SU-DHL-6 (cell line): ENCODE results near the gene GGT5.

ENCODE experiments used
- H2AFZ ChIP-seq: fragments of 200-600 bp; sonication (generic); 2 replicates; pipeline ENCODE4 v1.6.1; 2014; ENCODE audit warnings: low read depth, mild to moderate bottlenecking, moderate library complexity, mixed read lengths, antibody characterized with exemption, low read length; ENCODE audit not compliant: severe bottlenecking
- H3F3A ChIP-seq: fragments of 200-600 bp; shearing (Covaris generic); 2 replicates; pipeline ENCODE4 v1.6.0; 2016; ENCODE audit warnings: antibody characterized with exemption, mild to moderate bottlenecking; ENCODE audit not compliant: insufficient read depth
- H3K27ac ChIP-seq: fragments of 200-600 bp; sonication (generic); 2 replicates; pipeline ENCODE4 v1.5.1; 2016; ENCODE audit warnings: low read depth, mild to moderate bottlenecking, low read length, moderate library complexity, mixed read lengths
- H3K27me3 ChIP-seq: fragments of 200-600 bp; sonication (generic), shearing (Covaris generic); 2 replicates; pipeline ENCODE4 v1.6.0; 2014; ENCODE audit warnings: mild to moderate bottlenecking, low read length
- H3K36me3 ChIP-seq: fragments of 200-600 bp; sonication (generic); 2 replicates; pipeline ENCODE4 v1.6.1; 2014; ENCODE audit warnings: mild to moderate bottlenecking, low read length, mixed read lengths
- H3K4me2 ChIP-seq: fragments of 300-600, 200-600 bp; shearing (Covaris generic), sonication (generic); 2 replicates; pipeline ENCODE4 v1.6.0; 2014; ENCODE audit warnings: low read length, low read depth, mild to moderate bottlenecking; ENCODE audit not compliant: poor library complexity, severe bottlenecking
- H3K4me3 ChIP-seq: fragments of 200-600 bp; sonication (generic); 2 replicates; pipeline ENCODE4 v1.5.1; 2014; ENCODE audit warnings: antibody characterized with exemption, low read length, mild to moderate bottlenecking, mixed read lengths; ENCODE audit not compliant: insufficient read depth, poor library complexity, severe bottlenecking
- H3K79me2 ChIP-seq: fragments of 200-600 bp; sonication (generic); 2 replicates; pipeline ENCODE4 v1.6.1; 2014; ENCODE audit warnings: mild to moderate bottlenecking, low read length, moderate library complexity; ENCODE audit not compliant: insufficient read depth
- H3K9ac ChIP-seq: fragments of 200-600 bp; sonication (generic); 2 replicates; pipeline ENCODE4 v1.7.0; 2014; ENCODE audit warnings: mild to moderate bottlenecking, low read length
- H3K9me2 ChIP-seq: fragments of 200-600 bp; sonication (generic); replicated peaks from 2 replicates; pipeline ENCODE4 v1.6.1; 2014; ENCODE audit warnings: low read length; ENCODE audit not compliant: insufficient read depth
- H3K9me3 ChIP-seq: fragments of 200-600 bp; sonication (generic); 2 replicates; pipeline ENCODE4 v1.6.1; 2014; ENCODE audit warnings: low read length, mixed read lengths; ENCODE audit not compliant: insufficient read depth
- H4K20me1 ChIP-seq: fragments of 200-600 bp; sonication (generic); 2 replicates; pipeline ENCODE4 v1.6.1; 2014; ENCODE audit warnings: low read depth, mild to moderate bottlenecking, antibody characterized with exemption, low read length, moderate library complexity, mixed read lengths
- CTCF ChIP-seq: fragments of 200-600 bp; sonication (generic); IDR thresholded peaks from one replicate; pipeline ENCODE4 v1.5.1; 2017; ENCODE audit warnings: antibody characterized with exemption, mild to moderate bottlenecking, low read length, moderate library complexity; ENCODE audit not compliant: insufficient read depth, poor library complexity, severe bottlenecking
- EZH2phosphoT487 ChIP-seq: fragments of 200-600 bp; sonication (generic), shearing (Covaris generic); conservative IDR thresholded peaks from 2 replicates; pipeline ENCODE4 v1.6.1; 2018; ENCODE audit warnings: mild to moderate bottlenecking, antibody characterized with exemption, low read length, moderate library complexity, mixed read lengths

The GGT5 gene

GRCh38 chr22:24191381-24191841 lies 53.5 kb downstream of the GGT5 start:
- H3K27ac ChIP-seq: no peak overlapping the region
- H3K27me3 ChIP-seq: no peaks in the 10 kb centered on the region
- no peak overlapping the region for H3K9ac ChIP-seq
- H3F3A ChIP-seq: no peaks in the 10 kb centered on the region
- H4K20me1 ChIP-seq: no peaks in the 10 kb centered on the region
- H3K4me2 ChIP-seq: no peak overlapping the region
- TF ChIP-seq EZH2phosphoT487 (no peak), CTCF (no peak)
- no peaks in the 10 kb centered on the region for H3K9me3 ChIP-seq
- no peaks in the 10 kb centered on the region for H3K79me2 ChIP-seq
- no peaks in the 10 kb centered on the region for H3K36me3 ChIP-seq
- no peak overlapping the region for H2AFZ ChIP-seq
- H3K4me3 ChIP-seq: no peak overlapping the region
- H3K9me2 ChIP-seq: no peaks in the 10 kb centered on the region

- Histone ChIP-seq H3K36me3 (no peaks in the 10 kb centered on the region), H2AFZ (no peak overlapping the region), H3K79me2 (no peaks in the 10 kb centered on the region), H4K20me1 (no peaks in the 10 kb centered on the region), H3K9me3 (no peaks in the 10 kb centered on the region), H3K4me3 (no peak overlapping the region), H3K9me2 (no peaks in the 10 kb centered on the region), H3F3A (no peaks in the 10 kb centered on the region), H3K27me3 (no peaks in the 10 kb centered on the region), H3K27ac (no peak overlapping the region), H3K4me2 (no peak overlapping the region), H3K9ac (no peak overlapping the region)
- TF ChIP-seq CTCF: no peak
- TF ChIP-seq EZH2phosphoT487: no peak
Observed at GRCh38 chr22:24190596-24191208, 54.2 kb downstream of the GGT5 start.

GRCh38 chr22:24190159-24190540 lies 54.7 kb downstream of the GGT5 start:
- H3K79me2 ChIP-seq: no peaks in the 10 kb centered on the region
- no peaks in the 10 kb centered on the region for H4K20me1 ChIP-seq
- H3F3A ChIP-seq: no peaks in the 10 kb centered on the region
- no peaks in the 10 kb centered on the region for H3K9me3 ChIP-seq
- H3K4me3 ChIP-seq: no peak overlapping the region
- H3K36me3 ChIP-seq: no peaks in the 10 kb centered on the region
- no peak overlapping the region for H2AFZ ChIP-seq
- no peak overlapping the region for H3K9ac ChIP-seq
- H3K27me3 ChIP-seq: no peaks in the 10 kb centered on the region
- no peak for TF ChIP-seq CTCF
- TF ChIP-seq EZH2phosphoT487: no peak
- no peak overlapping the region for H3K27ac ChIP-seq
- H3K9me2 ChIP-seq: no peaks in the 10 kb centered on the region
- H3K4me2 ChIP-seq: no peak overlapping the region
